MM.1S (cell line): ENCODE results near the gene OR2V2.
"Not testable (repeated sequence)": the region's sequence is repeated elsewhere in the genome, so short reads cannot be mapped to it uniquely, and the experiment has no call there.

Source experiments
- DNase-seq: peaks from one replicate; pipeline ENCODE4 v3.0.0-alpha.2; 2015
- H2AFZ ChIP-seq: fragments of 300-600 bp; sonication (generic); 2 replicates; pipeline ENCODE4 v1.6.0; 2016; ENCODE audit warnings: antibody characterized with exemption, low read length
- H3F3A ChIP-seq: fragments of 300-600 bp; sonication (generic); 2 replicates; pipeline ENCODE4 v1.6.1; 2016; ENCODE audit warnings: mild to moderate bottlenecking, antibody characterized with exemption, low read length, moderate library complexity, mixed read lengths; ENCODE audit not compliant: insufficient read depth
- H3K27ac ChIP-seq: fragments of 300-600 bp; sonication (generic); 2 replicates; pipeline ENCODE4 v1.5.1; 2016; ENCODE audit warnings: mild to moderate bottlenecking, low read length
- H3K27me3 ChIP-seq: fragments of 300-600 bp; sonication (generic); replicated peaks from 2 replicates; pipeline ENCODE4 v1.6.0; 2016; ENCODE audit warnings: low read length; ENCODE audit not compliant: insufficient read depth
- H3K36me3 ChIP-seq: fragments of 300-600 bp; sonication (generic); replicated peaks from 2 replicates; pipeline ENCODE4 v1.6.1; 2016; ENCODE audit warnings: mild to moderate bottlenecking, low read length, mixed read lengths; ENCODE audit not compliant: insufficient read depth
- H3K4me1 ChIP-seq: fragments of 300-600 bp; sonication (generic); 2 replicates; pipeline ENCODE4 v1.6.1; 2016; ENCODE audit warnings: low read length, mixed read lengths
- H3K4me2 ChIP-seq: fragments of 300-600 bp; sonication (generic); 2 replicates; pipeline ENCODE4 v1.6.0; 2016; ENCODE audit warnings: low read depth, low read length
- H3K4me3 ChIP-seq: fragments of 300-600 bp; sonication (generic); 2 replicates; pipeline ENCODE4 v1.5.1; 2016; ENCODE audit warnings: low read length, mixed read lengths
- H3K79me2 ChIP-seq: fragments of 300-600 bp; sonication (generic); 2 replicates; pipeline ENCODE4 v1.6.1; 2016; ENCODE audit warnings: mixed run types, low read length, mixed read lengths
- H3K9ac ChIP-seq: fragments of 300-600 bp; sonication (generic); 2 replicates; pipeline ENCODE4 v1.6.1; 2016; ENCODE audit warnings: low read length, mixed read lengths
- H3K9me2 ChIP-seq: fragments of 300-600 bp; sonication (generic); replicated peaks from 2 replicates; pipeline ENCODE4 v1.6.1; 2016; ENCODE audit warnings: mild to moderate bottlenecking, low read length, mixed read lengths; ENCODE audit not compliant: insufficient read depth
- H3K9me3 ChIP-seq: fragments of 300-600 bp; sonication (generic); replicated peaks from 2 replicates; pipeline ENCODE4 v1.6.1; 2016; ENCODE audit warnings: mild to moderate bottlenecking, low read length, mixed read lengths; ENCODE audit not compliant: insufficient read depth
- H4K20me1 ChIP-seq: fragments of 300-600 bp; sonication (generic); 2 replicates; pipeline ENCODE4 v1.6.1; 2016; ENCODE audit warnings: mild to moderate bottlenecking, low read length, moderate library complexity, mixed read lengths; ENCODE audit not compliant: insufficient read depth
- EZH2 ChIP-seq: fragments of 300-600 bp; sonication (generic); optimal IDR thresholded peaks from 2 replicates; pipeline ENCODE3; 2017; ENCODE audit warnings: low read depth, mild to moderate bottlenecking, antibody characterized with exemption, low read length, mixed read lengths
- EZH2phosphoT487 ChIP-seq: fragments of 300-600 bp; sonication (generic); IDR thresholded peaks from 2 replicates; pipeline ENCODE4 v1.6.1; 2018; ENCODE audit warnings: antibody characterized with exemption, low read length
- TF ChIP-seq, protein P1 (sequence below): fragments of 300-600 bp; sonication (generic); IDR thresholded peaks from 2 replicates; pipeline ENCODE4 v1.5.1; 2016; ENCODE audit warnings: antibody characterized with exemption, low read length, mixed read lengths

The OR2V2 gene

GRCh38 chr5:181109489-181110013 is 37.8 kb upstream of the OR2V2 start:
- H3K9me2 ChIP-seq = no peaks in the 10 kb centered on the region
- H3F3A ChIP-seq = no peaks in the 10 kb centered on the region
- H3K27me3 ChIP-seq = peaks cover 13% of the 10 kb centered on the region
- no peaks in the 10 kb centered on the region for H3K9me3 ChIP-seq
- H3K27ac ChIP-seq = no peak overlapping the region
- no peaks in the 10 kb centered on the region for H3K4me1 ChIP-seq
- no peak overlapping the region for H3K4me3 ChIP-seq
- H3K9ac ChIP-seq = no peak overlapping the region
- H3K36me3 ChIP-seq = no peaks in the 10 kb centered on the region
- no peak for DNase-seq
- no peaks in the 10 kb centered on the region for H4K20me1 ChIP-seq
- no peak overlapping the region for H2AFZ ChIP-seq
- no peaks in the 10 kb centered on the region for H3K79me2 ChIP-seq
- no peak overlapping the region for H3K4me2 ChIP-seq
- TF ChIP-seq, protein P1, sequence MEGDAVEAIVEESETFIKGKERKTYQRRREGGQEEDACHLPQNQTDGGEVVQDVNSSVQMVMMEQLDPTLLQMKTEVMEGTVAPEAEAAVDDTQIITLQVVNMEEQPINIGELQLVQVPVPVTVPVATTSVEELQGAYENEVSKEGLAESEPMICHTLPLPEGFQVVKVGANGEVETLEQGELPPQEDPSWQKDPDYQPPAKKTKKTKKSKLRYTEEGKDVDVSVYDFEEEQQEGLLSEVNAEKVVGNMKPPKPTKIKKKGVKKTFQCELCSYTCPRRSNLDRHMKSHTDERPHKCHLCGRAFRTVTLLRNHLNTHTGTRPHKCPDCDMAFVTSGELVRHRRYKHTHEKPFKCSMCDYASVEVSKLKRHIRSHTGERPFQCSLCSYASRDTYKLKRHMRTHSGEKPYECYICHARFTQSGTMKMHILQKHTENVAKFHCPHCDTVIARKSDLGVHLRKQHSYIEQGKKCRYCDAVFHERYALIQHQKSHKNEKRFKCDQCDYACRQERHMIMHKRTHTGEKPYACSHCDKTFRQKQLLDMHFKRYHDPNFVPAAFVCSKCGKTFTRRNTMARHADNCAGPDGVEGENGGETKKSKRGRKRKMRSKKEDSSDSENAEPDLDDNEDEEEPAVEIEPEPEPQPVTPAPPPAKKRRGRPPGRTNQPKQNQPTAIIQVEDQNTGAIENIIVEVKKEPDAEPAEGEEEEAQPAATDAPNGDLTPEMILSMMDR = no peak
- no peak for TF ChIP-seq EZH2
- no peak for TF ChIP-seq EZH2phosphoT487

DNA sequence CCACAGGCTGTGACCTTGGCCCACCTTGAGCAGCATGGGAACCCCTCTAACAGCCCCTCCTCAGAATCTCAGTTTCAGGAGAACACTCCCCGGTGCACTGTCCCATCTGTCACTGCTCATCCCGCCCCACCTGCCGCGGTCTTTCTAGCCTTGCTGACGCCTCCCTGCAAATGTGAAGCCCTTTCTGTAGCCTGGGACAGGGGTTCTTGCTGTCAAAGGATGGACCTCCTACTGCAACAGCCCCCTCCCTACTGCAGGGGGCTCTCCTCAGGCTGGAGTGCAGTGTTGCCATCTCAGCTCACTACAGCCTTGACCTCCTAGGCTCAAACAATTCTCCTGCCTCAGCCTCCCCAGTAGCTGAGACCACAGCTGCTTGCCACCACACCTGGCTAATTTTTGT is 36.4 kb upstream of the OR2V2 start:
- H3K9me3 ChIP-seq = no peaks in the 10 kb centered on the region
- no peak for DNase-seq
- H3K4me2 ChIP-seq = no peak overlapping the region
- TF ChIP-seq EZH2 (no peak), EZH2phosphoT487 (no peak)
- TF ChIP-seq, protein P1 = no peak
- H3K4me1 ChIP-seq = no peaks in the 10 kb centered on the region
- H3K4me3 ChIP-seq = no peak overlapping the region
- H3K9me2 ChIP-seq = no peaks in the 10 kb centered on the region
- H3K9ac ChIP-seq = no peak overlapping the region
- H3K79me2 ChIP-seq = no peaks in the 10 kb centered on the region
- no peak overlapping the region for H2AFZ ChIP-seq
- no peaks in the 10 kb centered on the region for H3F3A ChIP-seq
- H3K36me3 ChIP-seq = no peaks in the 10 kb centered on the region
- no peak overlapping the region for H3K27ac ChIP-seq
- H3K27me3 ChIP-seq = peaks cover 24% of the 10 kb centered on the region
- no peaks in the 10 kb centered on the region for H4K20me1 ChIP-seq

GRCh38 chr5:181112476-181112875 is 34.9 kb upstream of the OR2V2 start:
- H3K9me2 ChIP-seq = no peaks in the 10 kb centered on the region
- no peaks in the 10 kb centered on the region for H3K79me2 ChIP-seq
- no peak overlapping the region for H3K4me2 ChIP-seq
- no peak overlapping the region for H2AFZ ChIP-seq
- no peaks in the 10 kb centered on the region for H4K20me1 ChIP-seq
- no peaks in the 10 kb centered on the region for H3K4me1 ChIP-seq
- TF ChIP-seq EZH2phosphoT487 (no peak), EZH2 (no peak)
- TF ChIP-seq, protein P1 = no peak
- DNase-seq = no peak
- no peaks in the 10 kb centered on the region for H3F3A ChIP-seq
- H3K27ac ChIP-seq = no peak overlapping the region
- no peaks in the 10 kb centered on the region for H3K9me3 ChIP-seq
- peaks cover 29% of the 10 kb centered on the region for H3K27me3 ChIP-seq
- no peak overlapping the region for H3K9ac ChIP-seq
- H3K36me3 ChIP-seq = no peaks in the 10 kb centered on the region
- no peak overlapping the region for H3K4me3 ChIP-seq

DNA sequence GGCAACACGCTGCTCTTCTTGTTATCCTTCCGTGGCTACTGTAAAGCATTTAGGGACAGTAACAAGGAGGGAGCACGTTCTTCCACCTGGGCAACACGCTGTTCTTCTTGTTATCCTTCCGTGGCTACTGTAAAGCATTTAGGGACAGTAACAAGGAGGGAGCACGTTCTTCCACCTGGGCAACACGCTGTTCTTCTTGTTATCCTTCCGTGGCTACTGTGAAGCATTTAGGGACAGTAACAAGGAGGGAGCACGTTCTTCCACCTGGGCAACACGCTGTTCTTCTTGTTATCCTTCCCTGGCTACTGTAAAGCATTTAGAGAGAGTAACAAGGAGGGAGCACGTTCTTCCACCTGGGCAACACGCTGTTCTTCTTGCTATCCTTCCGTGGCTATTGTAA is 33.8 kb upstream of the OR2V2 start:
- DNase-seq, H3K36me3 ChIP-seq, H4K20me1 ChIP-seq, H3K9ac ChIP-seq, H3K79me2 ChIP-seq, H3K4me1 ChIP-seq, H2AFZ ChIP-seq, H3K4me2 ChIP-seq, H3K27ac ChIP-seq, H3K4me3 ChIP-seq, H3F3A ChIP-seq, H3K9me2 ChIP-seq, H3K9me3 ChIP-seq: not testable (repeated sequence)
- peaks cover 35% of the 10 kb centered on the region for H3K27me3 ChIP-seq
